HL-60/S4 treated with phorbol 12-myristate 13-acetate at 8.2 ng/mL for 4 days and 3 days (cell line): ENCODE results near the gene AP3M1.

Source experiments
- in situ Hi-C: fragments of 300-500 bp; cut with MboI; formaldehyde crosslinking; loops from 2 replicates; pipeline ENCODE4 v1.15.0; 2022; ENCODE audit warnings: low sequenced_read_pairs

The AP3M1 gene

DNA sequence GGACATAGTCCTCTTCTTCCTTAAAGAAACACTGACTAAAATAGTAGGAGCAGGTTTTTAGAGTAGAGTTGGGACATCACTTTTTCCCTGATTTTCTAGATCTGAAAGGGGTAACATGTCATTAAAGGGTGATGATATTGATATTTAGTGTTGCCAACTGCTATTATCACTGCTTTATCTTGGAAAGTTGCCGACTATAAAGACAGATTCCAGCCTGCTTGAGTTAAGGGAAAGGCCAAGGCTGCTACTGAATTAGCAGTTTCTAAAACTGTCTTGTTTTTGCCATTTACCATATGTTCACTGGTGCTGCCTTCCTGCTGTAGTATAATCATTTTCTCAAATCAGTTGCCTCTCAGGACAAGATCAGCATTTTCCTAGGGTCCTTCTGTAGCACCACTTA is 29.7 kb downstream of the AP3M1 start:
- in situ Hi-C loops = no loop called here

DNA sequence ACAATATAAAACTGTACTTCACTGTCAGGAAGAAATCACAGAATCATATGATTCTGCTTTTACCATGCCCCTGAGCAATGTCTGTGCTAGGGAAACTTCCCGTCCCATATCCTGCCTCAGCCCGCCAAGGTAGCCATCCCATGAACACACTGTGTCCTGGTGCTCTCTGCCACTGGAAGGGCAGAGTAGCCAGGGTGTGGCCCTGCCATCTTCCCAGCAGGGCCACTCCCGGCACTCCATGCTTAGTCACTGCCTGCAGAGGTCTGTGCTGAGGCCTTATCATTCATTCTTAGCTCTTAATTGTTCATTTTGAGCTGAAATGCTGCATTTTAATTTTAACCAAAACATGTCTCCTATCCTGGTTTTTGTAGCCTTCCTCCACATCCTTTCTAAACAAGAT is 31.8 kb downstream of the AP3M1 start:
- in situ Hi-C loops = no loop called here

DNA sequence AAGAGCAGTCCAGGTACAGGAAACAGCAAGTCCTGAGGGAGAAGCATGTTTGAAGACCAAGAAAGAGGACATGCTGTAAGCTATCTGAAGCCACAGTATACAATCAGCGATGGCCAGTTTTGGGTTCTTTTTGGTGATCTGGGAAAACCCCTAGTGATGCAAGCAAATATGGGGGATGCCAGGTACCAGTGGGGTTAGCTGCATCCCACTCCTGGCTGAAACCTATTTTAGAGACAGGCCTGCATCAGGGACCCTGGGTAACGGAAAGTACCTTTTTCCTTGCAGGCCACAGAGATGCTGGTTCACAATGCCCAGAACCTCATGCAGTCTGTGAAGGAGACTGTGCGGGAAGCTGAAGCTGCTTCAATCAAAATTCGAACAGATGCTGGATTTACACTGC is 32.9 kb downstream of the AP3M1 start:
- in situ Hi-C loops = no loop called here

GRCh38 chr10:74114041-74114448 is 36.6 kb downstream of the AP3M1 start:
- in situ Hi-C loops = no loop called here

DNA sequence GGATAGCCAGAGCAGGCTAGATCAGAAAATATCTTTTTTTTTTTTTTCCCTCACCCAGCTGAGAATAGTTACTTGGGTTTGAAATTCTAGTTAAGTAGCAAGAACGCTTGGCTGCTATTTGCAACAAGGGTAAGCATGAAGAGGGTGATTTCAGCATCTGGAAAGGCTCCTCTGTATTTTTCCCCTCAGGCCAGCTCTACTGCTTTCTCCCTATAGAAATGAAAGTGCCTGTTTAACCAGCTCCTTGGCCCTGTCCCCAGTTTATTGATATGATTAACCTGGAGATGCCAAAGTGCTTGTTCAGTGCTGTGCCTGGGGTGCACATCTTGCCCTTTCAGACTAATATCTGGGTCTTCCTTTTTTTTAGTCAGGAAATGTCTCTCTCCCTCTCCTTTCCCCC is 37.1 kb downstream of the AP3M1 start:
- in situ Hi-C loops = no loop called here

- in situ Hi-C loops = no loop called here
Observed at GRCh38 chr10:74111799-74112198, 38.8 kb downstream of the AP3M1 start.

DNA sequence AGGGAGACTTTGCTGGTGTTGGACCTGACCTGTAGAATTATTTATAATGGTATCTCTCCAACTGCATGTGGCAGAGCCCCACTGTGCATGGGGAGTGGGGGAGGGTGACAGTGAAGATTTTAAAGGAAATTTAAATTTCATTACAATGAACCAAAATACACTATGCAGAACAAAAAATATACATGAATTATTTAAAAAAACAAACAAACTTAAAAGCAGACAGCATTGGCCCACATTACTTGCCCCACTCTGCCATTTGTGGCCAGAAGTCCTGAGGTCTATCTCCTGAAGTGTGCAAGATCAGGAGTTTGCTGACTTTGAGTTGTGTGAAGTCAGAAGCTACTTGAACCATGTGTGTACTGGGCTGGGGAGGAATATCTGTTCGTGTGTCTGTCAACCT is 40.5 kb downstream of the AP3M1 start:
- in situ Hi-C loops = no loop called here

- in situ Hi-C loops = no loop called here
Observed at GRCh38 chr10:74109452-74109851, 41.2 kb downstream of the AP3M1 start.

DNA sequence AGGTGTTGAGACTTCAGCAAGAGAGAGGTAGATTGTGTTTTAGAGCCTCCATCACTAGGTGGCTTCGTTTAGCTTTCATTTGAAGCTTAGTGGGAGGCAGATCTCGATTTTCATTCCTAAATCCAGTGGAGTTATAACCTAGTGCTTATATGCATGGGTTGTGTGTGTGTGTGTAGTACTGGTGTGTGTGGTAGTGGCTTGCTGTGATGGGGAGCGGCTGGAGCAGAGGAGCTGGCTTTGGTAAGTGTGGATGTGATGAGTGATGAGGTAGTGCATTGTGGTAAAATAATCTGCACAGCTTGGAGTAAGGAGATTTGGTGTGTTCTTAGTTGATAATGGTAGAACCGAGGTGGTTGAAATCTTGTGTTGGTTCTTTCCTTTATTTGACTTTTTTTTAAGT is 43.2 kb downstream of the AP3M1 start:
- in situ Hi-C loops = no loop called here

DNA sequence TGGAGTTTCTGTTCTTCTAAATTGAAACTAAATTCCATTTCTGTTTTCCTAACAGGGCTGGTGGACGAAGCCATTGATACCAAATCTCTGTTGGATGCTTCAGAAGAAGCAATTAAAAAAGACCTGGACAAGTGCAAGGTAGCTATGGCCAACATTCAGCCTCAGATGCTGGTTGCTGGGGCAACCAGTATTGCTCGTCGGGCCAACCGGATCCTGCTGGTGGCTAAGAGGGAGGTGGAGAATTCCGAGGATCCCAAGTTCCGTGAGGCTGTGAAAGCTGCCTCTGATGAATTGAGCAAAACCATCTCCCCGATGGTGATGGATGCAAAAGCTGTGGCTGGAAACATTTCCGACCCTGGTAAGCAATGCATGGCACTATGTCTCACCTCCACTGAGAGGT is 45.6 kb downstream of the AP3M1 start:
- in situ Hi-C loops = no loop called here

DNA sequence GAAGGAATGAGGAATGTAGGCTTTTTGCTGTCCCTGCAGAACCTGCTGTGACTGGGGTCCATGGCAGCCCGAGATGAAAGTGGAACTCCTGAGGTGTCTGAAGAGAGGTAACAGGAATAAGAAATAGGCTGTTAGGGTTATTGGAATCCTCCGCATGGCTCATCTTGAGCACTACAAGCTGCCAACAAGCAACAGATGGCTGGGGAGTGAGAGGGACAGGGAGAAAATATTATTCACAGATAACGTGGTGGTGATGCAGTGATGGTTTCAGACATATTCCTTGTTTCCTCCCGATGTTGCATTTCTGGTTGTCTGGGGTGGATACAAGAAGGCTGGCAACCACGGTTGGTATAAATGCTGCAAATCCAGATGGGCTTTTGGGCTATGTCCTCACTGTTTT is 46.1 kb downstream of the AP3M1 start:
- in situ Hi-C loops = no loop called here

DNA sequence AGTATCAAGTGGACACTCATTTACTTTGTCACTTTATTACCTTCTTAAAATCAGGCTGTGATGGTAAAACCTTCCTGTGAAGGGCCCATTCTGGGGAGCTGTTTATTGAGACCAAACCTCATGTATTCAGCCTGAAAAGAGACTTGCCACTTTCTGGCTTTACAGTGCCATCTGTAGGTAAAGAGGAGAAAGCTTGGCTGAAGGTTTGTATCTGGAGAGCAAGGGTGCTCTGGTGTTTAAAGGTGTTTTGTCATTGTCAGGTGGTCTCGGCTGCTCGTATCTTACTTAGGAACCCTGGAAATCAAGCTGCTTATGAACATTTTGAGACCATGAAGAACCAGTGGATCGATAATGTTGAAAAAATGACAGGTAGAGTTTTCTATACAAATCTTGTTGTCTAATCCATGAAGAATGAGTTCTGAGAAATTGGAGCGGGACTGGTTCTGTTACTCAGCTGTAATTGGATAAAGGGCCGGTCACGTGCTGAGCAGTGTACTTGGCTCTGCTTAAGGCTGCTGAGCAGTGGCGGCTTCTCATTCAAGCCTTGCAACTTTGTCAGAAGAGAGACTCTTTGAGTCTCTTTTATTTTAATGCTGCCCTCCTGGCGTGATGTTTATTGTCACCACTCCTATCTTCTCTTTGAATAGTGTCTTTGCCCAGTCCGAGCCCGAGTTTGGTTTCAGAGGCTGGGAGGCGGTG is 46.9 kb downstream of the AP3M1 start:
- in situ Hi-C loops = no loop called here

- in situ Hi-C loops = no loop called here
Observed at GRCh38 chr10:74099836-74100235, 50.8 kb downstream of the AP3M1 start.

DNA sequence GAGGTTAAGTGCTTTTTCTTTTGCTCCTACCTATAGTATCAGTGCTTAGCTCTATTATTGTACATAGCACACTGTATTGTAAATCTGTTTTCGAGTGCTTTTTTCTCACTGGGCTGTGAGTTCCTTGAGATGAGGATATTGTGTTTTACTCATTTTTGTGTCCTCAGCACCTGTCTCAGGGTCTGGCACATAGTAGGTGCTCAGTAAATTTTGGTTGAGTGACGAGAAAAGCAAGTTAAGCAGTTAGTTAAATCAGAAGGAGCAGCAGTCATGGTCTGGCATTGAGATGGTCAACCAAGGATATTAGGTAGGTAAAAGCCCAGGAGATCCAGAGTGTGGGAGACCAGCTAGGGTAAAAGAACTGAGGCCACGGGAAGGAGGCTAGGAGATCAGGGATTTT is 51.2 kb downstream of the AP3M1 start:
- in situ Hi-C loops = no loop called here

- in situ Hi-C loops = no loop called here
Observed at GRCh38 chr10:74097776-74098175, 52.9 kb downstream of the AP3M1 start.

- in situ Hi-C loops = no loop called here
Observed at GRCh38 chr10:74096777-74097176, 53.9 kb downstream of the AP3M1 start.

DNA sequence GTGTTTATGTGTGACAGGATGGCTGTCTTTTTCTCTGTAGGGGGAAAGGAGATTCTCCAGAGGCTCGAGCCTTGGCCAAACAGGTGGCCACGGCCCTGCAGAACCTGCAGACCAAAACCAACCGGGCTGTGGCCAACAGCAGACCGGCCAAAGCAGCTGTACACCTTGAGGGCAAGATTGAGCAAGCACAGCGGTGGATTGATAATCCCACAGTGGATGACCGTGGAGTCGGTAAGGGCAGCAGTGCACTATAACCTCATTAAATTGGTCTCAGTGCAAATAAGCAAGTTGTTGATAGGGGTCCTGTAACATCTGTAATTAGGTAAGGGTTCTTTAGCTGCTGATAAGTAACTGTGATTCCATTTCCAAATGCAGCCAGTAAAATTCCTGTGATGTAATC is 56.4 kb downstream of the AP3M1 start:
- in situ Hi-C loops = no loop called here

DNA sequence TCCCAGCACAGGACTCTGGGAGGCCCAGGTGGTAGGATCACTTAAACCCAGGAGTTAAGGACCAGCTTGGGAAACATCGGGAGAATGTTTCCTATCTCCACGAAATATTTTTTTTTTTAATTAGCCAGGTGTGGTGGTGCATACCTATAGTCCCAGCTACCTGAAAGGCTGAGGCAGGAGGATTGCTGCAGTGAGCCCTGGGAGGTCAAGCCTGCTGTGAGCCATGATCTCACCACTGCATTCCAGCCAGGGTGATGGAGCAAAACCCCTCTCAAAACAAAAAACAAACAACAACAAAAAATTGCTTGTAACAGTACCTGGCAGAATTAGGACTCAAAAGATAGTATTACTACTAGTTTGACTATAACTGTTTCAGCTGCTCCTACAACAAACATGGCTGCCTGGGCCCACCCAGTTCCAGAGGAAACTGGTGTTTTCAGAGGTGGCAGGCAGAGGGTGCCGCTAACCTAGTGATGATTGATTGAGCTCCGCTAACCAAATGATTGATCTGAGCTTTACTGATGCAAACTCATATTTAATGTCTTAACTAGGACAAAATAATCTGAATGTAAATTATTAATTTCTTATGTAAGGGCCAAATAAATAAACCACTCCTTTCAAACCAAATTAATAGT is 57.0 kb downstream of the AP3M1 start:
- in situ Hi-C loops = no loop called here

DNA sequence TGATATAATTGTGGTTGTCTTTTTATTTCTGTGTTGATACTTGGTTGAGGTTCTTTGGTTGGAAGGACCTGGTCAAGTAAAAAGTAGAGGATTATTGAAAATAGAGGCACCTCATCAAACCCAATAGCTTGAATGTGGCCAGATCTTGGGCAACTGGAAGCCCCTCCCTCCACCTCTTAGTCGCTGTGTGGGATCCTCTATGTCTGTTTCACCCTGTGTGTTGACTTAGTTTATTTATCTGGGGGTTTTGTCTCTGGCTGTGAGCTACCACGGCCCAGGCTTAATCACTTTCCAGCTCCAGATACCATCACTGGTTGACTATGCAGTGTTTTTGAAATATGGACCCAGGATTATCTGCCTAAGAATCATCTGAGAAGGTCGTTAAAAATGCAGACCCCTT is 58.3 kb downstream of the AP3M1 start:
- in situ Hi-C loops = no loop called here

- in situ Hi-C loops = loop anchor here (10.0 kb wide), 1 partner anchor 204 kb away; no protein-coding TSS in a partner anchor
Observed at GRCh38 chr10:74088722-74089121, 61.9 kb downstream of the AP3M1 start.

- in situ Hi-C loops = loop anchor here (10.0 kb wide), 1 partner anchor 202 kb away; no protein-coding TSS in a partner anchor
Observed at GRCh38 chr10:74086317-74086716, 64.3 kb downstream of the AP3M1 start.

DNA sequence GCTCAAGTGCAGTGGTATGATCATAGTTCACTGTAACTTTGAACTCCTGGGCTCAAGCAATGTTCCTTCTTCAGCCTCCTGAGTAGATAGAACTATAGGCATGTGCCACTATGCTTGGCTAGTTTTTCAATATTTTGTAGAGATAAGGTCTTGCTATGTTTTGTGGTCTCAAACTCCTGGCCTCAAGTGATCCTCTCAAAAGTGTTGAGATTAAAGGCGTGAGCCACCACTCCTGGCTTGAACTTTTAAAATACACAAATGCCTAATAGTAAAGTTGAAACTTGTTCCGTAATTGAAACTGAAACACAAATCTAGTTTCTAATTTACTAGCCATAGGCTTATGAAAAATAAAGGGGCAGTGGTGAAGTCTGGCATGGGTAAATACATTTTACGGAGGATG is 65.7 kb downstream of the AP3M1 start:
- in situ Hi-C loops = loop anchor here (10.0 kb wide), 1 partner anchor 200 kb away; no protein-coding TSS in a partner anchor

GRCh38 chr10:74083304-74083703 is 67.3 kb downstream of the AP3M1 start:
- in situ Hi-C loops = loop anchor here (10.0 kb wide), 1 partner anchor 199 kb away; no protein-coding TSS in a partner anchor
